Neuronal stem cell (in vitro differentiated cells): ENCODE data around the gene IFIT2.
"Not testable (repeated sequence)": the region's sequence is repeated elsewhere in the genome, so short reads cannot be mapped to it uniquely, and the experiment has no call there.

Experiments
- DNase-seq: peaks from one replicate; pipeline ENCODE4 v3.0.0-alpha.2; 2013; ENCODE audit warnings: low spot score
- H2AFZ ChIP-seq: one replicate; pipeline ENCODE4 v1.6.1; 2013; ENCODE audit warnings: mild to moderate bottlenecking, low read length, inconsistent platforms
- H2AK5ac ChIP-seq: 2 replicates; pipeline ENCODE4 v1.6.1; 2013; ENCODE audit warnings: low read depth, mild to moderate bottlenecking, inconsistent platforms, low read length, moderate library complexity, mixed read lengths
- H2BK120ac ChIP-seq: 2 replicates; pipeline ENCODE4 v1.6.1; 2013; ENCODE audit warnings: low read depth, mild to moderate bottlenecking, inconsistent platforms, low read length, moderate library complexity, mixed read lengths
- H2BK12ac ChIP-seq: one replicate; pipeline ENCODE4 v1.6.1; 2013; ENCODE audit warnings: low read length, inconsistent platforms
- H2BK15ac ChIP-seq: 2 replicates; pipeline ENCODE4 v1.6.1; 2013; ENCODE audit warnings: mild to moderate bottlenecking, low read length, inconsistent platforms, mixed read lengths
- H2BK5ac ChIP-seq: one replicate; pipeline ENCODE4 v1.6.1; 2013; ENCODE audit warnings: inconsistent platforms, mild to moderate bottlenecking, low read length, moderate library complexity
- H3K14ac ChIP-seq: one replicate; pipeline ENCODE4 v1.6.1; 2013; ENCODE audit warnings: low read length, inconsistent platforms
- H3K18ac ChIP-seq: 2 replicates; pipeline ENCODE4 v1.6.1; 2013; ENCODE audit warnings: low read length, inconsistent platforms
- H3K23ac ChIP-seq: 2 replicates; pipeline ENCODE4 v1.6.1; 2013; ENCODE audit warnings: low read depth, mild to moderate bottlenecking, mixed read lengths, low read length, inconsistent platforms; ENCODE audit not compliant: poor library complexity
- H3K27ac ChIP-seq: replicated peaks from 3 replicates; pipeline ENCODE4 v1.5.1; 2013; ENCODE audit warnings: low read length, inconsistent platforms
- H3K27me3 ChIP-seq, 3 experiments: 2 replicates each; pipeline ENCODE4 v1.6.1; 2013; ENCODE audit warnings: low read length in 3 of 3, mild to moderate bottlenecking in 2 of 3, inconsistent platforms in 1 of 3, low read depth in 1 of 3, mixed read lengths in 1 of 3, moderate library complexity in 1 of 3; ENCODE audit not compliant: control insufficient read depth in 3 of 3, insufficient read depth in 3 of 3
- H3K36me3 ChIP-seq, 2 donors: replicated peaks in 1 of 2; 2 replicates each; pipeline ENCODE4 v1.6.1; 2013; ENCODE audit warnings: low read length in 2 of 2; ENCODE audit not compliant: control insufficient read depth in 2 of 2, insufficient read depth in 2 of 2
- H3K4ac ChIP-seq: 2 replicates; pipeline ENCODE4 v1.6.1; 2013; ENCODE audit warnings: inconsistent platforms, mild to moderate bottlenecking, low read length, moderate library complexity
- H3K4me1 ChIP-seq, 2 donors: 1 replicate in 1 of 2; 2 replicates in 1 of 2; pipeline ENCODE4 v1.6.1; 2013; ENCODE audit warnings: low read length in 2 of 2, low read depth in 1 of 2; ENCODE audit not compliant: control insufficient read depth in 2 of 2, insufficient read depth in 1 of 2
- H3K4me2 ChIP-seq: one replicate; pipeline ENCODE4 v1.6.1; 2013; ENCODE audit warnings: mild to moderate bottlenecking, low read length, inconsistent platforms; ENCODE audit not compliant: insufficient read depth, poor library complexity, severe bottlenecking
- H3K4me3 ChIP-seq, 2 donors: 2 replicates each; pipeline ENCODE4 v1.5.1; 2013; ENCODE audit warnings: low read length in 2 of 2, mild to moderate bottlenecking in 2 of 2, inconsistent platforms in 1 of 2, moderate library complexity in 1 of 2
- H3K79me1 ChIP-seq: one replicate; pipeline ENCODE4 v1.6.1; 2013; ENCODE audit warnings: low read depth, mild to moderate bottlenecking, inconsistent platforms, low read length, moderate library complexity
- H3K9ac ChIP-seq: one replicate; pipeline ENCODE4 v1.6.1; 2013; ENCODE audit warnings: mild to moderate bottlenecking, low read depth, low read length, inconsistent platforms; ENCODE audit not compliant: poor library complexity
- H3K9me3 ChIP-seq, 2 donors: replicated peaks in 1 of 2; 2 replicates each; pipeline versions ENCODE3 to v1.6.1; 2013; ENCODE audit warnings: low read length in 2 of 2, mild to moderate bottlenecking in 2 of 2, inconsistent platforms in 1 of 2, low read depth in 1 of 2, mixed read lengths in 1 of 2, moderate library complexity in 1 of 2; ENCODE audit not compliant: control insufficient read depth in 2 of 2, insufficient read depth in 1 of 2
- H4K8ac ChIP-seq: one replicate; pipeline ENCODE4 v1.6.1; 2013; ENCODE audit warnings: low read depth, mild to moderate bottlenecking, inconsistent platforms, low read length, moderate library complexity
- H4K91ac ChIP-seq: one replicate; pipeline ENCODE4 v1.6.1; 2013; ENCODE audit warnings: low read length, low read depth, mild to moderate bottlenecking, inconsistent platforms; ENCODE audit not compliant: poor library complexity
- WGBS, 2 donors: extraction: QIAGEN DNeasy Blood & Tissue Kit; methylation state at CpG; one replicate each; pipeline ENCODE4 v1.1.7; 2013; ENCODE audit warnings: missing lambda C conversion rate in 2 of 2, mixed read lengths in 1 of 2; ENCODE audit not compliant: insufficient read length in 2 of 2, insufficient replicate concordance in 1 of 2; ENCODE audit errors: extremely low coverage in 2 of 2; 5-methylcytosine and 5-hydroxymethylcytosine counted together

Gene IFIT2

DNA sequence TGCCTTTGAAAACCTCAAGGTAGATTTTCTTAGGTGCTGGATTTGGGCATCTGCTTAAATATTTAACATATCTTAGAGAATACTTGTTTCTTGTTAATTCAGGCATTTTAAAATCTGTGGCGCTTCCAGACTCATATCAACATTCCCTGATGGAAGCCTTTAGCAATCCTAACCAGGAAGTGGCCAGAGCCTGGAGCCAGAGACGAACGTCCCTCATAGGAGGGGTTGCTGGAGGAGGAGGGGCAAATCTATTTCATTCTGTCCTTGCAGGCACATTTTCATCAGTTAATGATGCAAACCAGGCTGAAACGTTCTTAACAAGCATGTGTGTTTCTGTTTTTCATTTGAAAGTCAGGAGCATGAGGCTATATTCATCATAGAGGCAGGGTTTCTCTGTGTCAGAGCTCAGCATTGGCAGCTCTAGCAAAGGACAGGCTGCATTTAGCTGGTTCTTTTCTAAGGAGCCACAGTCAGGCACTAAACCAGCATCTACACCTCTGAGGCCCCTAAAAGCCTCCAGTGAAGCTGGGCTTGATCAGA, 17.8 kb upstream of the IFIT2 start:
- Histone ChIP-seq H3K9ac (no peak overlapping the region), H3K23ac (no peak overlapping the region), H2BK15ac (no peak overlapping the region), H2BK12ac (no peak overlapping the region), H2AFZ (peak overlapping the region; percentile 86), H3K4ac (no peak overlapping the region), H3K4me1 (peaks cover 5 to 9% of the 10 kb centered on the region in 2 donors), H3K36me3 (no peaks in the 10 kb centered on the region), H3K9me3 (no peaks in the 10 kb centered on the region), H4K8ac (no peak overlapping the region), H2AK5ac (no peak overlapping the region), H3K4me3 (peak overlapping the region in 1 of 2 donors; percentile 30), H3K79me1 (no peaks in the 10 kb centered on the region), H4K91ac (no peak overlapping the region), H3K27ac (peak overlapping the region; percentile 46), H3K4me2 (no peak overlapping the region), H2BK120ac (no peak overlapping the region), H3K27me3 (no peaks in the 10 kb centered on the region), H3K18ac (no peak overlapping the region), H2BK5ac (no peak overlapping the region), H3K14ac (no peak overlapping the region)
- DNase-seq: no peak
- no CpG with 5 or more reads among the region's 4 CpGs for WGBS, 2 donors

DNA sequence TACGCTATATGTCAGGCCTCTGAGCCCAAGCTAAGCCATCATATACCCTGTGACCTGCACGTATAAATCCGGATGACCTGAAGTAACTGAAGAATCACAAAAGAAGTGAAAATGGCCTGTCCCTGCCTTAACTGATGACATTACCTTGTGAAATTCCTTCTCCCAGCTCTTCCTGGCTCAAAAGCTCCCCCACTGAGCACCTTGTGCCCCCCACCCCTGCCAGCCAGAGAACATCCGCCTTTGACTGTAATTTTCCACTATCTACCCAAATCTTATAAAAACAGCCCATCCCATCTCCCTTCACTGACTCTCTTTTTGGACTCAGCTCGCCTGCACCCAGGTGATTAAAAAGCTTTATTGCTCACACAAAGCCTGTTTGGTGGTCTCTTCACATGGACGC, 17.1 kb upstream of the IFIT2 start:
- H4K8ac ChIP-seq, H3K18ac ChIP-seq, DNase-seq, H3K36me3 ChIP-seq, H3K9ac ChIP-seq, H2AFZ ChIP-seq, H3K9me3 ChIP-seq, H3K4me3 ChIP-seq, H3K27ac ChIP-seq, H2BK15ac ChIP-seq, H2BK12ac ChIP-seq, H2BK120ac ChIP-seq, H3K4me2 ChIP-seq, H2BK5ac ChIP-seq, H3K4ac ChIP-seq, H4K91ac ChIP-seq, H3K23ac ChIP-seq, H3K79me1 ChIP-seq, H3K27me3 ChIP-seq, H2AK5ac ChIP-seq, H3K14ac ChIP-seq: not testable (repeated sequence)
- H3K4me1 ChIP-seq: peaks cover 5 to 12% of the 10 kb centered on the region in 2 donors
- no CpG with 5 or more reads among the region's 6 CpGs for WGBS, 2 donors

GRCh38 chr10:89285303-89285702, 16.5 kb upstream of the IFIT2 start:
- not testable (repeated sequence) for DNase-seq, H3K23ac ChIP-seq, H2AK5ac ChIP-seq, H3K18ac ChIP-seq, H3K9me3 ChIP-seq, H3K4me2 ChIP-seq, H3K27me3 ChIP-seq, H3K4ac ChIP-seq, H3K14ac ChIP-seq, H2BK5ac ChIP-seq, H3K79me1 ChIP-seq, H3K27ac ChIP-seq, H3K36me3 ChIP-seq, H2BK120ac ChIP-seq, H2BK12ac ChIP-seq, H4K8ac ChIP-seq, H2BK15ac ChIP-seq, H3K4me3 ChIP-seq, H3K9ac ChIP-seq, H4K91ac ChIP-seq, H2AFZ ChIP-seq
- 0% methylated on average over 1 of the region's 4 CpGs for WGBS, 2 donors
- H3K4me1 ChIP-seq: peaks cover 5 to 12% of the 10 kb centered on the region in 2 donors

- no peak overlapping the region for H2AFZ ChIP-seq
- no peaks in the 10 kb centered on the region for H3K4me1 ChIP-seq
- no peak overlapping the region for H2BK5ac ChIP-seq
- H3K14ac ChIP-seq: no peak overlapping the region
- H3K4ac ChIP-seq: no peak overlapping the region
- H3K9ac ChIP-seq: no peak overlapping the region
- H2AK5ac ChIP-seq: no peak overlapping the region
- no peak for DNase-seq
- H3K4me3 ChIP-seq: no peak overlapping the region
- no peak overlapping the region for H3K23ac ChIP-seq
- no peak overlapping the region for H3K27ac ChIP-seq
- H3K36me3 ChIP-seq: no peaks in the 10 kb centered on the region
- H3K4me2 ChIP-seq: no peak overlapping the region
- no CpG with 5 or more reads among the region's 3 CpGs for WGBS, 2 donors
- no peak overlapping the region for H3K18ac ChIP-seq
- no peaks in the 10 kb centered on the region for H3K27me3 ChIP-seq
- H2BK120ac ChIP-seq: no peak overlapping the region
- H4K91ac ChIP-seq: no peak overlapping the region
- H4K8ac ChIP-seq: no peak overlapping the region
- H2BK15ac ChIP-seq: no peak overlapping the region
- no peaks in the 10 kb centered on the region for H3K79me1 ChIP-seq
- H2BK12ac ChIP-seq: no peak overlapping the region
- no peaks in the 10 kb centered on the region for H3K9me3 ChIP-seq
These were observed 7.1 kb upstream of the IFIT2 start for GRCh38 chr10:89294721-89295239.
